Cardiac fibroblast (primary cell): ENCODE measurements around the gene PTPN2.

Experiments
- DNase-seq, 2 donors: peaks; one replicate each; pipeline versions ENCODE4 v3.0.0 to v3.0.0-alpha.2; 2010; ENCODE audit warnings: low read depth in 2 of 2
- H3K4me3 ChIP-seq, 2 donors: replicated peaks in 1 of 2; 1 replicate in 1 of 2; 2 replicates in 1 of 2; pipeline ENCODE4 v1.5.1; 2011; ENCODE audit warnings: low read depth in 2 of 2, low read length in 2 of 2, mild to moderate bottlenecking in 2 of 2, moderate library complexity in 1 of 2
- TF ChIP-seq, protein P1 (sequence below): IDR thresholded peaks from one replicate; pipeline ENCODE4 v1.5.1; 2011; ENCODE audit warnings: low read depth, mild to moderate bottlenecking, low read length, inconsistent platforms

PTPN2 gene

GRCh38 chr18:12860530-12860929 lies 23.5 kb downstream of the PTPN2 start:
- DNase-seq = no peak
- H3K4me3 ChIP-seq = no peak overlapping the region
- TF ChIP-seq, protein P1, sequence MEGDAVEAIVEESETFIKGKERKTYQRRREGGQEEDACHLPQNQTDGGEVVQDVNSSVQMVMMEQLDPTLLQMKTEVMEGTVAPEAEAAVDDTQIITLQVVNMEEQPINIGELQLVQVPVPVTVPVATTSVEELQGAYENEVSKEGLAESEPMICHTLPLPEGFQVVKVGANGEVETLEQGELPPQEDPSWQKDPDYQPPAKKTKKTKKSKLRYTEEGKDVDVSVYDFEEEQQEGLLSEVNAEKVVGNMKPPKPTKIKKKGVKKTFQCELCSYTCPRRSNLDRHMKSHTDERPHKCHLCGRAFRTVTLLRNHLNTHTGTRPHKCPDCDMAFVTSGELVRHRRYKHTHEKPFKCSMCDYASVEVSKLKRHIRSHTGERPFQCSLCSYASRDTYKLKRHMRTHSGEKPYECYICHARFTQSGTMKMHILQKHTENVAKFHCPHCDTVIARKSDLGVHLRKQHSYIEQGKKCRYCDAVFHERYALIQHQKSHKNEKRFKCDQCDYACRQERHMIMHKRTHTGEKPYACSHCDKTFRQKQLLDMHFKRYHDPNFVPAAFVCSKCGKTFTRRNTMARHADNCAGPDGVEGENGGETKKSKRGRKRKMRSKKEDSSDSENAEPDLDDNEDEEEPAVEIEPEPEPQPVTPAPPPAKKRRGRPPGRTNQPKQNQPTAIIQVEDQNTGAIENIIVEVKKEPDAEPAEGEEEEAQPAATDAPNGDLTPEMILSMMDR = no peak

DNA sequence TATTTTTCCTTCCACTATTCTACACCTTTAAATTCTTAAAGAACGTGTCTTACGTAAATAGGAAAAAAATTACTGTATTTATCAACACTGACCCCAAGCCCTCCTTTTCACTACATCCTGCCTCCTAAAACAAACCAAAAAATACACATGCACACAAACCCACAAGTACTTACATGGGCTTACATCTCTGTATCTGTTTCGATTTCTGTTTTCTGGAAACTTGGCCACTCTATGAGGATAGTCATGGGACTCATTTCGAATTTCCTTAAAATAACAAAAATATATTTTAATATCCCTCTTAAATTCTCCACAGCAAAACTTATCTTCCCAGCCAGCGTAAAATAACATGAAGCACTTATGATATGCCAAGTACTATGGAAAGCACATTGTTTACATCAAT lies 25.0 kb downstream of the PTPN2 start:
- TF ChIP-seq, protein P1 = no peak
- no peak overlapping the region for H3K4me3 ChIP-seq
- no peak for DNase-seq

- no peak overlapping the region for H3K4me3 ChIP-seq
- DNase-seq = no peak
- TF ChIP-seq, protein P1 = no peak
Observed at GRCh38 chr18:12857991-12858544, 26.0 kb downstream of the PTPN2 start.

GRCh38 chr18:12857215-12857905 lies 26.7 kb downstream of the PTPN2 start:
- TF ChIP-seq, protein P1 = no peak
- no peak overlapping the region for H3K4me3 ChIP-seq
- no peak for DNase-seq

DNA sequence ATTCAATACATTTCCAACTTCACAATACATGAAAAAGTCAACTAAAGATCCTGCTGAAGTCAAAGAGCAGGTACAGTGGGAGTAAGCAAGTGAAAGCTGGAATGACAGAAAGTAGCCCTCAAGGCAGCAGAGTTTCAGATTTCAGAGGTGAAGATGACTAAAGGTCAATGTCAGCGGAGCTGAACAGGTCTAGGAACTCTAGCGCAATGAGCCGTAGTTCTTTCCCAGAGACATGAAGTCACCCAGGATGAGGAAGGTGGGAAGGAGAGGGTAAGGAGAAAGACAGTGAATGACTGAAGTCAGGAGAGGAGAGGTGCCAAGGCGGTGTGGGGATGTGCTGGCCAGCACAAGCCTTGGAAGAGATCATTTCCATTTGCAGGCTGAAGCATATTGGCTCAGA lies 28.1 kb downstream of the PTPN2 start:
- TF ChIP-seq, protein P1 = no peak

GRCh38 chr18:12852566-12853315 lies 31.3 kb downstream of the PTPN2 start:
- no peak overlapping the region for H3K4me3 ChIP-seq
- DNase-seq = no peak
- TF ChIP-seq, protein P1 = no peak

More for the DNA sequence above, 28.1 kb downstream of the PTPN2 start:
- no peak for DNase-seq
- no peak overlapping the region for H3K4me3 ChIP-seq
